Upper lobe of left lung (tissue), 4 donors: Measurements from ENCODE around the gene FKBP5.

Experiments
- CTCF ChIP-seq, 6 experiments: fragments of 450-650 bp in 4 of 6; fragments of 200-600 bp in 2 of 6; sonication (generic) in 2 of 6; IDR thresholded peaks; one replicate each; pipeline ENCODE4 v1.5.1; 2016 to 2019; ENCODE audit warnings: antibody characterized with exemption in 6 of 6
- EP300 ChIP-seq, 4 donors: sonication (generic); formaldehyde crosslinking; IDR thresholded peaks; one replicate each; pipeline ENCODE4 v1.5.1; 2017; ENCODE audit warnings: antibody characterized with exemption in 4 of 4, control low read depth in 2 of 4
- POLR2A ChIP-seq, 4 donors: fragments of 450-650 bp; IDR thresholded peaks; one replicate each; pipeline ENCODE4 v1.5.1; 2016 to 2017; ENCODE audit warnings: antibody characterized with exemption in 4 of 4, mild to moderate bottlenecking in 2 of 4
- POLR2AphosphoS5 ChIP-seq, 2 donors: sonication (generic); formaldehyde crosslinking; IDR thresholded peaks; one replicate each; pipeline ENCODE4 v1.5.1; 2017; ENCODE audit warnings: antibody characterized with exemption in 2 of 2

GRCh38 chr6:35532126-35532525 lies 156.6 kb downstream of the FKBP5 start:
- TF ChIP-seq CTCF (IDR thresholded peaks at IDR 0.05) (no peak), POLR2AphosphoS5 (IDR thresholded peaks at IDR 0.05) (no peak), EP300 (IDR thresholded peaks at IDR 0.05) (no peak), POLR2A (IDR thresholded peaks at IDR 0.05) (no peak)
